ENCODE results near the gene TMEM61.
"Not testable (repeated sequence)": the region's sequence is repeated elsewhere in the genome, so short reads cannot be mapped to it uniquely, and the experiment has no call there.

TMEM61 gene

GRCh38 chr1:54980528-54981241 lies at the start of gene TMEM61:
TSS of gene TMEM61 (plus strand) at chr1:54980628. CDS start at chr1:54981066, 438 bp downstream.
- DNase-seq: no peak

- no peak for DNase-seq
These were observed 49.1 kb upstream of the TMEM61 start for GRCh38 chr1:54931275-54931840.

GRCh38 chr1:54934081-54934480 lies 46.3 kb upstream of the TMEM61 start:
- DNase-seq: not testable (repeated sequence)

- no peak for DNase-seq
These were observed 45.6 kb upstream of the TMEM61 start for GRCh38 chr1:54934869-54935268.

- no peak for DNase-seq
These were observed 43.6 kb upstream of the TMEM61 start for GRCh38 chr1:54936791-54937190.

- DNase-seq: no peak
These were observed 43.0 kb upstream of the TMEM61 start for GRCh38 chr1:54937469-54937868.

GRCh38 chr1:54938955-54939354 lies 41.5 kb upstream of the TMEM61 start:
- not testable (repeated sequence) for DNase-seq

- no peak for DNase-seq
These were observed 40.4 kb upstream of the TMEM61 start for GRCh38 chr1:54940042-54940441.

GRCh38 chr1:54942976-54943375 lies 37.5 kb upstream of the TMEM61 start:
- DNase-seq: no peak

GRCh38 chr1:54944610-54945392 lies 35.6 kb upstream of the TMEM61 start:
- peak; percentile 88 for DNase-seq

GRCh38 chr1:54945393-54945936 lies 35.0 kb upstream of the TMEM61 start:
- DNase-seq: no peak

GRCh38 chr1:54947540-54947939 lies 32.9 kb upstream of the TMEM61 start:
- DNase-seq: no peak

- no peak for DNase-seq
These were observed 31.4 kb upstream of the TMEM61 start for GRCh38 chr1:54949053-54949452.

GRCh38 chr1:54950006-54950368 lies 30.4 kb upstream of the TMEM61 start:
- no peak for DNase-seq

- peak; percentile 81 for DNase-seq
These were observed 29.9 kb upstream of the TMEM61 start for GRCh38 chr1:54950369-54951163.

- DNase-seq: no peak
These were observed 28.6 kb upstream of the TMEM61 start for GRCh38 chr1:54951810-54952226.

GRCh38 chr1:54952950-54953718 lies 27.3 kb upstream of the TMEM61 start:
- no peak for DNase-seq

GRCh38 chr1:54953846-54954245 lies 26.6 kb upstream of the TMEM61 start:
- no peak for DNase-seq

- DNase-seq: no peak
These were observed 25.1 kb upstream of the TMEM61 start for GRCh38 chr1:54955359-54955758.

- no peak for DNase-seq
These were observed 23.7 kb upstream of the TMEM61 start for GRCh38 chr1:54956726-54957125.

GRCh38 chr1:54959241-54959640 lies 21.2 kb upstream of the TMEM61 start:
- no peak for DNase-seq

All from hematopoietic multipotent progenitor cell treated with erythropoietin and hydrocortisone succinate and interleukin-3 and kit ligand, for 6 days (in vitro differentiated cells).